ENCODE measurements around the gene ENTHD1.

GRCh38 chr22:39907605-39908097, 14.1 kb upstream of the ENTHD1 start:
- TF ChIP-seq CTCF (IDR thresholded peaks at IDR 0.05) = no peak
- TF ChIP-seq POLR2A (IDR thresholded peaks at IDR 0.05) = no peak

Data from uterus (tissue), 2 donors.